ENCODE data around the gene POC1A.

POC1A gene

GRCh38 chr3:52132041-52132440 is 22.2 kb downstream of the POC1A start:
- DNase-seq (ENCODE audit: low read depth in 2 of 2, low spot score in 1 of 2): no peak

GRCh38 chr3:52130966-52131622 is 23.1 kb downstream of the POC1A start:
- DNase-seq (ENCODE audit: low read depth in 2 of 2, low spot score in 1 of 2): no peak

GRCh38 chr3:52128118-52128683 is 26.0 kb downstream of the POC1A start:
- DNase-seq (ENCODE audit: low read depth in 2 of 2, low spot score in 1 of 2): no peak

GRCh38 chr3:52126500-52126899 is 27.7 kb downstream of the POC1A start:
- no peak for DNase-seq (ENCODE audit: low read depth in 2 of 2, low spot score in 1 of 2)

GRCh38 chr3:52126036-52126435 is 28.2 kb downstream of the POC1A start:
- DNase-seq (ENCODE audit: low read depth in 2 of 2, low spot score in 1 of 2): no peak

GRCh38 chr3:52124766-52125165 is 29.5 kb downstream of the POC1A start:
- no peak for DNase-seq (ENCODE audit: low read depth in 2 of 2, low spot score in 1 of 2)

DNA sequence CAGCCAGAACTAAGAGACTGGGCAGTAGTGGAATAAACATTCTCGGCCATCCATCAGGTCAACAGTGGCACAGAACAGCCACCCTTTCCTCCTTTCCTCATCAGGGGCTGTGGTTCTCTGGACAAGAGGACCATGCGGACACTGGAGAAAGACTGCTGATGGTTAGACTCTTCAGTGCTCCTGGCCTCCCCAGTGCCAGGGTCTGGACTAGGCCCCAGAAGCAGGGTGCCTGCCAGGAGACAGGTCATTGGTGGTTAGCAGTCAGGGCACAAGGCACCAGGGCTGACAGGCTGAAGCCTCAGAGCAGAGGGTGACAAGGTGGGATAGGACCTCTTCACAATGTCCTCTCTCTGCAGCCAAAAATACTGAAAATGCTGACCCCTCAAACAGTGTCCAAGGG is 30.1 kb downstream of the POC1A start:
- no peak for DNase-seq (ENCODE audit: low read depth in 2 of 2, low spot score in 1 of 2)

DNA sequence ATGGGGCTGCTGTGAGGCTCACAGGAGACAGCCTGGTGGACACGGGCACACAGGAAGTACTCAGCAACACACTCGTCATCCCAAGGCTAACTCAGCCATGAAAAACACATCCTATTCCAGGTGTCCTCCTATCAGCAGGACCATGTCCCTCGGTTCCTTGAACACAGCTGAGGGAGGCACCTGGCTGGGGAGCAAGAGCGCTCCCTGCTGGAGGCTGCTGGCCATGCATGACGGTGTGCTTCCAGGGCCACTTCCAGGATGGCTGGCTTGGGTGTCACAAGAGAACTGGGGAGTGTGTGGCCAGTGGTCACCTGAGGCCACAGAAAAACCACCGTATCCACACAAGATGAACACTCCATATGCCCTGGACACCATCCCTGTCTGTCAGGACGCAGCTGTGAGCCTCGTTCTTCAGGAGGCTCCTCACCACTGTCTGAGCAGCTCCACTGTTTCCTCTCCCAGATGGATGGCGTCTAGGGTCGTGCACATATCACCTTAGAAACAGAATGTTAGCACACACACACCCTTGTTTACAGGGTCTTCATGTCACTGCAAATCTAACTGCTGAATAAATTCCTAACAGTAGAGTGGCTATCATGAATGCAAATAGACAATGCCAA is 31.0 kb downstream of the POC1A start:
- peak; percentile 36 to 54 for DNase-seq (ENCODE audit: low read depth in 2 of 2, low spot score in 1 of 2)

DNA sequence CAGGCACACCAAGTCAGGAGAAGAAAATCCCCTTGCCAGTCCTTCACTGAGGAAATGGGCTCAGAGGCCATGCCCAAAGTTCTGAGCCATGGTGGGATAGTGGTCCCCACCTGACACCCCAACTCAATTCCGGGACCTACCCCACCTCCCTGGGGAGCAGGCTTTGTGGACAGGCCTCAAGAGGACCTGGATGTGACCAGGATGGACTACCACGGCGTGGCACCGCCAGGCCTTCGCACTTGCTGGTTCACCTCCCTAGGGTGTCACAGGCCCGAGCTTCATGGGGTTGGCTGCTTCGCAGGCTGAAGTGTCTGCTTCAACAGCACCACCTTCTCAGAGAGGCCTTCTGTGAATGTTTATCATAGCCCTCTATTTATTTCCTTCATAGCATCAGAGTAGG is 31.7 kb downstream of the POC1A start:
- DNase-seq (ENCODE audit: low read depth in 2 of 2, low spot score in 1 of 2): no peak

DNA sequence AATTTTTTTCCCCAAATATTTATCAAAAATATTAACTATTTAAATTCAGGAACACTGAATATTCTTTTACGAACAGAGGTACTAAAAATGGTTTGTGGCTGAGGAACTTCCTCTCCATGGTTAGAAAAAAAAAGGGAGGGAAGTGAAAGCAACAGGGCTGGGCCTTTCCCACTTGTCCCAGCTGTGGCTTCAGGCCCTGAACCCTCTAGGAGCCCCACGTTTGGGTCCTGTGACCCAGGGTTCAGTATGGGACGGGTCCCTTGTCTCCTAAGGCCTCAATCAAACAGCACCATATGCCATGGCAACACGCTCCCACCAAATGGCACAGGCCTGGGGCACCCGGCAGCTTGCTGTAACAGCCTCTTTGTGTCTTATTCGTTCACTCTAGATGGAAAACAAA is 32.4 kb downstream of the POC1A start:
- no peak for DNase-seq (ENCODE audit: low read depth in 2 of 2, low spot score in 1 of 2)

GRCh38 chr3:52121464-52121805 is 32.8 kb downstream of the POC1A start:
- DNase-seq (ENCODE audit: low read depth in 2 of 2, low spot score in 1 of 2): no peak

- no peak for DNase-seq (ENCODE audit: low read depth in 2 of 2, low spot score in 1 of 2)
These were observed 33.4 kb downstream of the POC1A start for GRCh38 chr3:52120556-52121463.

DNA sequence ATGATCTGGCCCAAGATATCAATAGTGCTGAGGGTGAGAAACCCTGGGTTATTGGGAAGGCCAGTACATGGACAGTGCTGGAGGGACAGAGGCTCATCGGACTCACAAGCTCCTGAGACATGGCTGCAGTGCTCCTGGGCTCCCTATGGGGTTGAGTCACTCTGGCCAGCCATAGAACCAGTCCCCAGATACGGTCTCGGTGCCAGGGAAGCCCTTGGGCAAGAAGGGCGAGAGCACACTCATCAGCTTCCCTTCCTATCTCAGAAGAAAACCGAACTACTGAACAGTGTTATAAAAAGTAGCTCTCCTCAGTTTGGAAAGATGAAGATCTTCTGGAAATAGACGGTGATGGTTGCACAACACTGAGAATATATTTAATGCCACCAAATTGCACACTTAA is 34.4 kb downstream of the POC1A start:
- no peak for DNase-seq (ENCODE audit: low read depth in 2 of 2, low spot score in 1 of 2)

DNA sequence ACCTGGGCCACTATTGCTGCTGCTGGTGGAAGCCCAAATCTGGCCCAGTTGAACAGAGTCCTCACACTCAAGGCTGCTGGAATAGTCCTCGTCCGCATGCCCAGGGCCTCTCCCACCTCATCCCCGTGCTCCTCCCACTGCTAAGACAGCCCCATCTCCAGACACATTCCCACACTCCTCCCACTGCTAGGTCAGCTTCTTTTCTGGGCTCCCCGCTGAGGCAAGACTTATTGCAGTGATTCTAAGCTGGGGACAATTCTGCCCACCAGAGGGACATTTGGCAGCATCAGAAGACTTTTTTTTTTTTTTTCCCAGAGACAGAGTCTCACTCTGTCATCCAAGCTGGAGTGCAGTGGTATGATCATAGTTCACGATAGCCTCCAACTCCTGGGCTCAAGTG is 35.1 kb downstream of the POC1A start:
- DNase-seq (ENCODE audit: low read depth in 2 of 2, low spot score in 1 of 2): no peak

GRCh38 chr3:52118156-52118875 is 35.9 kb downstream of the POC1A start:
- no peak for DNase-seq (ENCODE audit: low read depth in 2 of 2, low spot score in 1 of 2)

DNA sequence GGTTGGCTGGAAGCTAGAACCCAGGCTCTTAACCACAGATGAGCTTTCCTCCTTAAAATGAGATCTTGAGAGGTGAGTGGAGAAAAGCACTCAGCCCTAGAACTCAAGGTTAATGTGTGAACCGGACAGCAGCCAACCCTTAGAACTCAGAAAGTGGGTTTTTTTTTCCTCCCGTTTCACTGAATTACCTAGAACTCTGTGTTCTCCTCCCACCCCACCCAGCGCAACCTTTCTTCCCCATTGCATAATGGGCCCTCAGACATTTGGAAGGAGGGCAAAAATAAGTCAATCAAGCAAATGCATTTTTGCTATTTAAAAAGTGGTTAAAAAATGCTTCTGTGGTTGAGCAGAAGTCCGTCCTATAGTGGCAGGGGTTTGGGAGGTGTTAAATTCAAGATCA is 36.7 kb downstream of the POC1A start:
- no peak for DNase-seq (ENCODE audit: low read depth in 2 of 2, low spot score in 1 of 2)

DNA sequence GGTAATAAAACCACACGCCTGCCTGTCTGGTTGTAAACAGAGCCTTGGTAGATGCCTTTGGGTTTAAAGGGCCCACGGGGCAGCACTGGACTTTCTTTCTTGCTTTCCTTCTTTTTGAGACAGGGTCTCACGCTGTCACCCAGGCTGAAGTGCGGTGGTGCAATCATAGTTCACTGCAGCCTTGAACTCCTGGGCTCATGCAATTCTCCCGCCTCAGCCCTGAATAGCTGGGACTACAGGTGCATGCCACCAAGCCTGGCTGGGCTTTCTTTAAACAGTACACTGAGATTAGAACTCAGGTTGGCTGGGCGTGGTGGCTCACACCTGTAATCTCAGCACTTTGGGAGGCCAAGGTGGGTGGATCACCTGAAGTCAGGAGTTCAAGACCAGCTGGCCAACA is 42.2 kb downstream of the POC1A start:
- no peak for DNase-seq (ENCODE audit: low read depth in 2 of 2, low spot score in 1 of 2)

- DNase-seq (ENCODE audit: low read depth in 2 of 2, low spot score in 1 of 2): no peak
These were observed 43.7 kb downstream of the POC1A start for GRCh38 chr3:52110502-52110901.

DNA sequence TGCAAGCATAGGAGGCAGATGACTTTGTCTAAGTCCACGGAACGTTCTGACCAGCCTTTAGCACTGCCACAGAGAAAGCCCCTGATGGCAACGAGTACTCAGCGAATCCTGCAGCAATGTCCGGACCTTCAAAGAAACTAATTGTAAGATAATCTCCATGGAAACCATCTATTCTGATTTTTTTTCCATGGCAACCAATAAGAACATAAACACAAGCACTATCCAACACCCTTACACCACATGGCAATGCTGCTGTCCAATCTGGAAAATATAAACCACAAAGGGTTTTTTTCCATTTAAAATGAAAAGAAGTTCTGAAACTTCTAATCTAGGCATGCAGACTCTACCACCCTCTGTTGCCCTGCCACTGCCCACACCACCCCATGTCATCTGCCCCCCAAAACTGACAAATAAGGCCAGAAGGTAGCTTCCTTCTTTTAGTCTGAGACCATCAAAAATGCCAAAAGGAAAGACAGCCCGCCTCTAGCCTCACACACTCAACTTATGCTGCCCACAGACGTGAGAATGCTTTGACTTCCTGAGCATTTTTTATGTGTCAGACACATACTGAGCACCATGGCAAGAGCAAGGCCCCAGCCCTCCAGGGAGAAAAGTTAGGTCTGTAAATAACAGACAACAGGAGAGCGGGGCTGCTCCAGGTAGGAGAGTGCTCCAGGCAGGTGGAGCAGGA is 44.5 kb downstream of the POC1A start:
- no peak for DNase-seq (ENCODE audit: low read depth in 2 of 2, low spot score in 1 of 2)

DNA sequence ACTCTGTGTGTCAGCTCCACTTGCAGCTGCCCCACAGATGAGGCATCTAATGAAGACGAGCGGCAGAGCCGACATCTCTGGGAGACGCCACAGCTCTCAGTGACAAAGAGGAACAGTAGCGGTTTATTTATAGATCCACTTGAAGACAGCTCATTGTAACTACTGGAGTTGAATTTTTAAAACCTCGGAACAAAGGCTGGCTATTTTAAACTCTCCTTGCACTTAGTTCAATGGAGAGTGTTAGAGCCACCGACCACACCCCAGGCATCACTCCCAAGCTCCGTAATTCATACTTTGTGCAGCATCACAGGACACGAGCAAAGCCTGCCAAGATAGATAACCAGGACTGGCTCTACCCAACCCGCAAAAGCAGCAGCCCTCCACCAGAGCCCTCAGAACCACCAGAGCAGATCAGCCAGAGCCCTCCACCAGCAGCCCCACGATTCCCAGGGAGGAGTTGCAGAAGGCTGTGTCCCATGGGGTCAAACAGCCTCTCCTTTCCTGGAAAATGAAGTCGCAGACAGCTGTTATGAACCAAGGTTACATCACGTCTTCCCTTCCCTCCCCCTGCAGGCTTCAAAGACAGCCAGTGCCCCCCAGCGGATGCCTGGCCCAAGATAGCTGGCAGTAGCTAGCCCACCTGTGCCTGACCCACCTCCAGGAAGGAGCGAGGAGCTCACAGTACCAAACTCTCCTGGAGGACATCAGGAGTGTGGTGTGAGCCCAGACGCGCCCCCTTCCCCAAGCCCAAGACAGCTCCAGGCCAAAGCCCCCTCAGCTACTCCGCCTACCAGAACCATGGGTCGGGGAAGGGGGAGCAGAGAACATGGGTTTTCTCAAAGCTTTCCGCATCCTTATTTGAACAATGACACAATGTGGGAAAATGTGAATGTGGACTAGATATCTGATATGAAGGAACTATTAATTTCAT is 45.7 kb downstream of the POC1A start:
- no peak for DNase-seq (ENCODE audit: low read depth in 2 of 2, low spot score in 1 of 2)
